H1 (cell line): ENCODE results near the gene INAFM2. TPM values are rescaled to one million over a fixed set of nuclear protein-coding genes. Genes with fewer than 3 reads are reported as not detected.

Source experiments
- CTCF ChIA-PET: fragments of 300-600 bp; sonication (Branson Sonifier 250); formaldehyde crosslinking; loops from one replicate; lab custom pipeline; 2021; ENCODE audit not compliant: partially characterized antibody; lab: Charles Lee
- POLR2A ChIA-PET: fragments of 300-600 bp; sonication (Branson Sonifier 250); formaldehyde crosslinking; loops from one replicate; lab custom pipeline; 2021; ENCODE audit warnings: inconsistent platforms; ENCODE audit not compliant: partially characterized antibody; lab: Charles Lee
- DNase-seq, 2 experiments: peaks; one replicate each; pipeline versions ENCODE4 v3.0.0 to v3.0.0-alpha.2; 2010 to 2022; ENCODE audit warnings: low spot score in 2 of 2, low read depth in 1 of 2, mixed read lengths in 1 of 2
- FAIRE-seq: peaks from 2 replicates; lab custom pipeline; 2011; peaks lifted over from hg19 to GRCh38; lab: Jason Lieb, UNC
- H2AFZ ChIP-seq: 2 replicates; pipeline ENCODE4 v1.8.1; 2012; ENCODE audit warnings: low read length, inconsistent platforms
- H2AK5ac ChIP-seq: 2 replicates; pipeline ENCODE4 v1.6.1; 2013; ENCODE audit warnings: low read depth, low read length
- H2BK120ac ChIP-seq: replicated peaks from 2 replicates; pipeline ENCODE3; 2013; ENCODE audit warnings: low read depth, low read length, inconsistent platforms
- H2BK12ac ChIP-seq: 2 replicates; pipeline ENCODE4 v1.6.1; 2013; ENCODE audit warnings: low read depth, low read length
- H2BK15ac ChIP-seq: 2 replicates; pipeline ENCODE4 v1.6.1; 2013; ENCODE audit warnings: low read length
- H2BK20ac ChIP-seq: 2 replicates; pipeline ENCODE4 v1.6.1; 2013; ENCODE audit warnings: low read length
- H2BK5ac ChIP-seq: 2 replicates; pipeline ENCODE4 v1.6.1; 2013; ENCODE audit warnings: low read depth, low read length
- H3K14ac ChIP-seq: 2 replicates; pipeline ENCODE4 v1.6.1; 2013; ENCODE audit warnings: inconsistent platforms; ENCODE audit not compliant: insufficient read length
- H3K18ac ChIP-seq: 2 replicates; pipeline ENCODE4 v1.6.1; 2013; ENCODE audit warnings: low read length; ENCODE audit errors: extremely low read depth
- H3K23ac ChIP-seq: 2 replicates; pipeline ENCODE4 v1.6.1; 2013; ENCODE audit warnings: inconsistent platforms; ENCODE audit not compliant: insufficient read length
- H3K23me2 ChIP-seq: 2 replicates; pipeline ENCODE4 v1.6.1; 2013; ENCODE audit warnings: low read depth, low read length
- H3K27ac ChIP-seq: 2 replicates; pipeline ENCODE4 v1.6.1; 2011; ENCODE audit warnings: low read depth, low read length, inconsistent platforms
- H3K27me3 ChIP-seq, 4 experiments: replicated peaks in 1 of 4; 1 replicate in 1 of 4; 2 replicates in 3 of 4; pipeline versions ENCODE4 v1.6.1 to v1.8.1; 2011 to 2013; ENCODE audit warnings: low read length in 3 of 4, mild to moderate bottlenecking in 3 of 4, inconsistent platforms in 2 of 4, mixed read lengths in 2 of 4, moderate library complexity in 1 of 4; ENCODE audit not compliant: control insufficient read depth in 3 of 4, insufficient read depth in 3 of 4; ENCODE audit errors: extremely low read depth in 1 of 4
- H3K36me3 ChIP-seq, 4 experiments: 2 replicates each; pipeline versions ENCODE4 v1.6.1 to v1.8.1; 2011 to 2013; ENCODE audit warnings: mild to moderate bottlenecking in 4 of 4, low read length in 3 of 4, moderate library complexity in 2 of 4, control low read depth in 1 of 4, inconsistent platforms in 1 of 4; ENCODE audit not compliant: insufficient read depth in 4 of 4, control insufficient read depth in 2 of 4
- H3K4ac ChIP-seq: replicated peaks from 2 replicates; pipeline ENCODE3; 2013; ENCODE audit warnings: low read length, low read depth, mixed read lengths, inconsistent platforms; ENCODE audit not compliant: insufficient read length
- H3K4me1 ChIP-seq, 4 experiments: replicated peaks in 1 of 4; 1 replicate in 1 of 4; 2 replicates in 3 of 4; pipeline versions ENCODE4 v1.6.1 to v1.8.1; 2011 to 2013; ENCODE audit warnings: low read length in 3 of 4, inconsistent platforms in 2 of 4, mixed read lengths in 1 of 4; ENCODE audit not compliant: insufficient read depth in 4 of 4, control insufficient read depth in 3 of 4
- H3K4me2 ChIP-seq, 2 experiments: 2 replicates each; pipeline versions ENCODE4 v1.6.1 to v1.8.1; 2011 to 2013; ENCODE audit warnings: low read depth in 2 of 2, low read length in 2 of 2, control low read depth in 1 of 2, inconsistent platforms in 1 of 2, mild to moderate bottlenecking in 1 of 2; ENCODE audit not compliant: insufficient read depth in 1 of 2
- H3K4me3 ChIP-seq, 4 experiments: fragments of 200-600, 300-600 bp in 1 of 4; sonication (generic), shearing (Covaris generic), sonication (Bioruptor Twin) in 1 of 4; 2 replicates each; pipeline versions ENCODE4 v1.5.1 to v1.8.1; 2011 to 2016; ENCODE audit warnings: low read length in 4 of 4, low read depth in 3 of 4, control low read depth in 2 of 4, inconsistent platforms in 2 of 4, mild to moderate bottlenecking in 2 of 4, mixed read lengths in 1 of 4, moderate library complexity in 1 of 4; ENCODE audit not compliant: insufficient read depth in 2 of 4; ENCODE audit errors: extremely low read depth in 1 of 4
- H3K56ac ChIP-seq: replicated peaks from 2 replicates; pipeline ENCODE3; 2013; ENCODE audit warnings: low read depth, mild to moderate bottlenecking, mixed read lengths, low read length, inconsistent platforms; ENCODE audit not compliant: insufficient read length
- H3K79me1 ChIP-seq: 2 replicates; pipeline ENCODE4 v1.6.1; 2013; ENCODE audit warnings: low read depth, low read length, control low read depth
- H3K79me2 ChIP-seq, 2 experiments: 2 replicates each; pipeline versions ENCODE4 v1.6.1 to v1.8.1; 2012 to 2013; ENCODE audit warnings: low read length in 2 of 2, mild to moderate bottlenecking in 2 of 2, inconsistent platforms in 1 of 2; ENCODE audit not compliant: insufficient read depth in 2 of 2, control insufficient read depth in 1 of 2
- H3K9ac ChIP-seq, 4 experiments: replicated peaks in 1 of 4; 1 replicate in 1 of 4; 2 replicates in 3 of 4; pipeline versions ENCODE4 v1.6.1 to v1.8.1; 2011 to 2013; ENCODE audit warnings: low read depth in 3 of 4, low read length in 3 of 4, control low read depth in 2 of 4, mild to moderate bottlenecking in 2 of 4, moderate library complexity in 2 of 4, inconsistent platforms in 1 of 4; ENCODE audit errors: extremely low read depth in 1 of 4
- H3K9me3 ChIP-seq, 2 experiments: 2 replicates each; pipeline versions ENCODE4 v1.6.1 to v1.8.1; 2012 to 2013; ENCODE audit warnings: mild to moderate bottlenecking in 2 of 2, moderate library complexity in 2 of 2, control low read depth in 1 of 2, inconsistent platforms in 1 of 2, low read depth in 1 of 2, low read length in 1 of 2, mixed read lengths in 1 of 2; ENCODE audit not compliant: insufficient read depth in 2 of 2
- H4K20me1 ChIP-seq, 2 experiments: replicated peaks in 1 of 2; 2 replicates each; pipeline versions ENCODE3 to v1.8.1; 2011 to 2013; ENCODE audit warnings: inconsistent platforms in 2 of 2, low read length in 2 of 2, mild to moderate bottlenecking in 1 of 2; ENCODE audit not compliant: insufficient read depth in 2 of 2, control insufficient read depth in 1 of 2
- H4K5ac ChIP-seq: 2 replicates; pipeline ENCODE4 v1.6.1; 2013; ENCODE audit warnings: low read length, low read depth, mixed read lengths, inconsistent platforms; ENCODE audit not compliant: insufficient read length
- H4K8ac ChIP-seq: 2 replicates; pipeline ENCODE4 v1.8.0; 2013; ENCODE audit warnings: mild to moderate bottlenecking, moderate library complexity, low read length, inconsistent platforms; ENCODE audit not compliant: insufficient read depth; ENCODE audit errors: extremely low read depth
- H4K91ac ChIP-seq: replicated peaks from 2 replicates; pipeline ENCODE3; 2013; ENCODE audit warnings: low read length, mixed read lengths, inconsistent platforms; ENCODE audit not compliant: insufficient read length
- BACH1 ChIP-seq: IDR thresholded peaks from 2 replicates; pipeline ENCODE4 v1.6.1; 2012; ENCODE audit warnings: low read length, improper control_type of control experiment
- BCL11A ChIP-seq, 2 experiments: IDR thresholded peaks; one replicate each; pipeline ENCODE4 v1.6.1; 2011; ENCODE audit warnings: low read depth in 2 of 2, low read length in 2 of 2, mild to moderate bottlenecking in 2 of 2
- JUN ChIP-seq: IDR thresholded peaks from 2 replicates; pipeline ENCODE4 v1.6.1; 2011; ENCODE audit warnings: low read depth, mild to moderate bottlenecking, improper control_type of control experiment, low read length
- PHF8 ChIP-seq: fragments of 200-600 bp; sonication (generic); conservative IDR thresholded peaks from 2 replicates; pipeline ENCODE4 v1.7.1; 2012; ENCODE audit warnings: low read depth, mild to moderate bottlenecking, inconsistent platforms, low read length, moderate library complexity
- RNF2 ChIP-seq: fragments of 200-900, 300-1000 bp; sonication (generic); IDR thresholded peaks from 2 replicates; pipeline ENCODE4 v1.7.1; 2016; ENCODE audit warnings: borderline replicate concordance, low read depth, mild to moderate bottlenecking, antibody characterized with exemption, low read length; ENCODE audit not compliant: poor library complexity, severe bottlenecking; ENCODE audit errors: missing control alignments
- SP2 ChIP-seq: IDR thresholded peaks from 2 replicates; pipeline ENCODE4 v1.6.1; 2012; ENCODE audit warnings: mild to moderate bottlenecking, low read length, inconsistent platforms
- SRF ChIP-seq: IDR thresholded peaks from 2 replicates; pipeline ENCODE4 v1.6.1; 2011; ENCODE audit warnings: mild to moderate bottlenecking, low read depth, low read length, moderate library complexity
- WGBS, 2 experiments: shearing (Covaris generic) in 1 of 2; methylation state at CpG; one replicate each; pipeline versions ENCODE4 v1.1.6 to v1.1.7; 2013 to 2015; ENCODE audit warnings: low lambda C conversion rate in 2 of 2, mixed read lengths in 2 of 2, inconsistent platforms in 1 of 2, low coverage in 1 of 2, missing lambda C conversion rate in 1 of 2; ENCODE audit not compliant: insufficient replicate concordance in 2 of 2, insufficient coverage in 1 of 2, insufficient read length in 1 of 2; ENCODE audit errors: extremely low coverage in 1 of 2, missing lambda C conversion rate in 1 of 2; 5-methylcytosine and 5-hydroxymethylcytosine counted together
- polyA plus RNA-seq, 7 experiments: library from polyadenylated mRNA; depleted of rRNA in 3 of 7; stranded (reverse) in 5 of 7; unstranded in 2 of 7; fragments of >200 nt in 5 of 7; fragments of 200-250 nt in 2 of 7; gene quantifications; 1 replicate in 5 of 7; 2 replicates in 1 of 7; 4 replicates in 1 of 7; pipeline versions ENCODE4 v1.2.1 to v1.2.3, GENCODE V29; 2011 to 2013; ENCODE audit warnings: missing spikeins in 2 of 7, mixed read lengths in 2 of 7
- total RNA-seq: library from RNA; stranded (reverse); fragmentation: NEBNext Ultra II Directional; extraction: Animal tissue kit (Norgen Biotek cat#: 25700); gene quantifications from 2 replicates; pipeline ENCODE4 v1.2.1, GENCODE V29; 2021
- TF ChIP-seq, protein P1 (sequence below): IDR thresholded peaks from 2 replicates; pipeline ENCODE4 v1.6.1; 2012; ENCODE audit warnings: low read length, inconsistent platforms

The INAFM2 gene
- total and polyA plus RNA-seq, 2 of the 8 experiments (the other 6 are each of a cell fraction or from before 2014, with no cell fraction given): 15.3 to 35.1 TPM

GRCh38 chr15:40369971-40370370 lies 46.5 kb downstream of the INAFM2 start:
- CTCF ChIA-PET: interaction anchor here (0.6 to 13.4 kb wide), 12 partner anchors 8 to 95 kb away, joined by 3 to 452 read pairs (median 7); partner anchors contain the start of genes CCDC9B, DISP2, KNSTRN and PHGR1
- TF ChIP-seq BCL11A (IDR thresholded peaks at IDR 0.05; ENCODE audit: low read depth in 2 of 2, low read length in 2 of 2) (no peak), BACH1 (no peak), RNF2 (no peak), JUN (no peak), PHF8 (no peak), SRF (no peak), SP2 (no peak)
- TF ChIP-seq, protein P1, sequence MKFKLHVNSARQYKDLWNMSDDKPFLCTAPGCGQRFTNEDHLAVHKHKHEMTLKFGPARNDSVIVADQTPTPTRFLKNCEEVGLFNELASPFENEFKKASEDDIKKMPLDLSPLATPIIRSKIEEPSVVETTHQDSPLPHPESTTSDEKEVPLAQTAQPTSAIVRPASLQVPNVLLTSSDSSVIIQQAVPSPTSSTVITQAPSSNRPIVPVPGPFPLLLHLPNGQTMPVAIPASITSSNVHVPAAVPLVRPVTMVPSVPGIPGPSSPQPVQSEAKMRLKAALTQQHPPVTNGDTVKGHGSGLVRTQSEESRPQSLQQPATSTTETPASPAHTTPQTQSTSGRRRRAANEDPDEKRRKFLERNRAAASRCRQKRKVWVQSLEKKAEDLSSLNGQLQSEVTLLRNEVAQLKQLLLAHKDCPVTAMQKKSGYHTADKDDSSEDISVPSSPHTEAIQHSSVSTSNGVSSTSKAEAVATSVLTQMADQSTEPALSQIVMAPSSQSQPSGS: no peak

More at GRCh38 chr15:40369971-40370370, 46.5 kb downstream of the INAFM2 start:
- no peak overlapping the region for H2AK5ac ChIP-seq
- H3K14ac ChIP-seq: no peak overlapping the region
- POLR2A ChIA-PET: interaction anchor here (0.9 to 4.1 kb wide), 5 partner anchors 10 to 65 kb away, joined by 3 to 22 read pairs (median 4); no protein-coding TSS in a partner anchor
- DNase-seq: no peak
- H3K9ac ChIP-seq: no peak overlapping the region
- no peak overlapping the region for H2BK15ac ChIP-seq
- H3K79me2 ChIP-seq: no peaks in the 10 kb centered on the region
- no peak overlapping the region for H2AFZ ChIP-seq
- H3K18ac ChIP-seq: no peak overlapping the region
- H3K36me3 ChIP-seq: no peaks in the 10 kb centered on the region
- no peak overlapping the region for H3K4ac ChIP-seq
- peaks cover 0 to 8% of the 10 kb centered on the region in 2 experiments; a peak in 1 of 4 replicates for H3K9me3 ChIP-seq
- H4K5ac ChIP-seq: no peak overlapping the region
- peaks cover 5 to 27% (median 23%) of the 10 kb centered on the region in 4 experiments for H3K27me3 ChIP-seq
- no peak overlapping the region for H2BK20ac ChIP-seq
- no peak for FAIRE-seq
- peak overlapping the region; percentile 20 for H4K91ac ChIP-seq
- H3K23me2 ChIP-seq: peaks cover 1% of the 10 kb centered on the region
- H3K56ac ChIP-seq: no peak overlapping the region
- no peak overlapping the region for H4K8ac ChIP-seq
- H4K20me1 ChIP-seq: peaks cover 0 to 1% of the 10 kb centered on the region in 2 experiments
- H3K4me2 ChIP-seq: no peak overlapping the region
- H3K27ac ChIP-seq: no peak overlapping the region
- H2BK5ac ChIP-seq: no peak overlapping the region
- no peaks in the 10 kb centered on the region for H3K79me1 ChIP-seq
- no peak overlapping the region for H2BK12ac ChIP-seq
- no peak overlapping the region for H3K23ac ChIP-seq
- no peak overlapping the region for H3K4me3 ChIP-seq
- 88% methylated on average over 11 of the region's 13 CpGs; no CpG with 5 or more reads in 1 of the 2 experiments for WGBS, 2 experiments
- no peak overlapping the region for H2BK120ac ChIP-seq
- H3K4me1 ChIP-seq: peaks cover 3 to 6% (median 4%) of the 10 kb centered on the region in 4 experiments; a peak in 4 of 7 replicates
